ENCODE results near the gene ADGRD1. TPM values are rescaled to one million over a fixed set of nuclear protein-coding genes. Genes with fewer than 3 reads are reported as not detected.

Gene ADGRD1
- total and polyA plus RNA-seq, 7 donors, result 0.46 to 22.5 (median 7.2) TPM

DNA sequence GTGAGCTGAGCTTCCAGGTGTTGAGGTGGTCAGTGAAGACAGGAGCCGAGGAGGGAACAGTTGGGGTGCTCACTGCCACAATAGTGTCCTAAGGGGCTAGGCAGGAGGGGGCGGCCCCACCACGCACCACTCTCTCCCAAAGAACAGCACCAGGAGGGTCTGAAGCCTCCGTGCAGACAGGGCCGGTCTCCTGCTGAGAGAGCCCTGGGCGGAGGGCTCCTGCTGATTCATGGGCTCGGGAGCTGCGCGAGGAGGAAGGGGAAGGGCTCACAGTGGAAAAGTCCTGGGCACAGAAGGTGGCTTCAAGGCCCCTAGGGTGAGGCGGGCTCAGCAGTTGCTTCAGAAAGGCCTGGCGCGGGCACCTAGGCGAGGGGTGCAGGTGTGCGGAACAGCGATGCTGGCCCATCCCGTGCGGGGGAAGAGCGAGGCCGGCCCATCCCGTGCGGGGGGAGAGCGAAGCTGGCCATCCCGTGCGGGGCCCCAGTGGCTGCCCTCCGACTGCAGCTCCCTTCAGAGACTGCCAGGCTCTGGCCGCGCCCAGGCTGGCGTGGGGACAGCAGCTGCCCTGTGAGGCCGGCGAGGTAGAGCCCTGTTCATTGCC lies 176.7 kb downstream of the ADGRD1 start:
- H3K27ac ChIP-seq, result no peak overlapping the region
- H3K9me3 ChIP-seq, result no peaks in the 10 kb centered on the region
- TF ChIP-seq, protein P1, sequence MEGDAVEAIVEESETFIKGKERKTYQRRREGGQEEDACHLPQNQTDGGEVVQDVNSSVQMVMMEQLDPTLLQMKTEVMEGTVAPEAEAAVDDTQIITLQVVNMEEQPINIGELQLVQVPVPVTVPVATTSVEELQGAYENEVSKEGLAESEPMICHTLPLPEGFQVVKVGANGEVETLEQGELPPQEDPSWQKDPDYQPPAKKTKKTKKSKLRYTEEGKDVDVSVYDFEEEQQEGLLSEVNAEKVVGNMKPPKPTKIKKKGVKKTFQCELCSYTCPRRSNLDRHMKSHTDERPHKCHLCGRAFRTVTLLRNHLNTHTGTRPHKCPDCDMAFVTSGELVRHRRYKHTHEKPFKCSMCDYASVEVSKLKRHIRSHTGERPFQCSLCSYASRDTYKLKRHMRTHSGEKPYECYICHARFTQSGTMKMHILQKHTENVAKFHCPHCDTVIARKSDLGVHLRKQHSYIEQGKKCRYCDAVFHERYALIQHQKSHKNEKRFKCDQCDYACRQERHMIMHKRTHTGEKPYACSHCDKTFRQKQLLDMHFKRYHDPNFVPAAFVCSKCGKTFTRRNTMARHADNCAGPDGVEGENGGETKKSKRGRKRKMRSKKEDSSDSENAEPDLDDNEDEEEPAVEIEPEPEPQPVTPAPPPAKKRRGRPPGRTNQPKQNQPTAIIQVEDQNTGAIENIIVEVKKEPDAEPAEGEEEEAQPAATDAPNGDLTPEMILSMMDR (IDR thresholded peaks at IDR 0.05), result no peak
- no peak for TF ChIP-seq POLR2AphosphoS5 (IDR thresholded peaks at IDR 0.05)
- TF ChIP-seq EP300 (IDR thresholded peaks at IDR 0.05), result no peak
- TF ChIP-seq POLR2A (IDR thresholded peaks at IDR 0.05), result no peak
- peaks cover 0 to 30% (median 19%) of the 10 kb centered on the region in 4 donors for H3K4me1 ChIP-seq
- peak; percentile 57 for DNase-seq
- 87% methylated on average over 30 of the region's 30 CpGs for WGBS, 2 donors
- intact Hi-C loops (cut with DNase I), result no loop called here
- no peaks in the 10 kb centered on the region for H3K36me3 ChIP-seq
- H3K4me3 ChIP-seq, result no peak overlapping the region
- no peaks in the 10 kb centered on the region for H3K27me3 ChIP-seq

DNA sequence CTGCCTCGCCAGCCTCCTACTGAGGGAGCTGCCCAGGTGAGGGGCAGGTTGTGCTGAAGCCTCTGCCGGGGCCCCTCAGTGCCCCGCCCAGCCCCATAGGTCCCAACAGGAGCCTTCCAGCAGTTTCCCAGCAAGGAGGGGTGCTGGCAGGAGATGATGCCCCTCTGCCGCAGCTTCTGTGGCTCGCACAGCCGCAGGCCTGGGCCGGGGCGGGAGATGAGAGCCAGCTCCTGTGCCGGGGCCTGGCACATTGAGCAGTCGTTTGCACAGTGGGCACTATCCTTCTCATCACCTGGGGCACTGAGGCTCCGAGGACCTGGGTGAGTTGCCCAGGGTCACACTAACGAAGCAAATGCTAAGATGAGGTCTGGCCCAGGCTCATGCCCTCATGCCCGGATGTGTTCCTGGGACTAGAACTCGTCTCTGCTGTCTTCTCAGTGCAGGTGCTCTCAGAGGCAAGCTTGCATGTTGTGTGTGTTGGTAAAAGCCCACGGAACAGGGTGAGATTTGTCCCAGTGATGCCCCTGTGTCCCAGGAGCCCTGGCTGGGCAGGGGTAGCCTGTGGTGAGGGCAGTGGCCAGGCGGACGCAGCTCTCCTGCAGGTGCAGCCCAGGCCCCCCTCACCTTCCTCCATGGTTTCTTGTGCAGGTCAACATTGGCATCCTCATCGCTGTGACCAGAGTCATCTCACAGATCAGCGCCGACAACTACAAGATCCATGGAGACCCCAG lies 177.5 kb downstream of the ADGRD1 start:
- no peak overlapping the region for H3K4me3 ChIP-seq
- H3K27ac ChIP-seq, result no peak overlapping the region
- intact Hi-C loops (cut with DNase I), result no loop called here
- TF ChIP-seq POLR2AphosphoS5 (IDR thresholded peaks at IDR 0.05) (no peak), EP300 (IDR thresholded peaks at IDR 0.05) (no peak), POLR2A (IDR thresholded peaks at IDR 0.05) (no peak)
- TF ChIP-seq, protein P1 (IDR thresholded peaks at IDR 0.05), result no peak
- DNase-seq, result peak; percentile 39
- 87 to 90% methylated on average over 20 of the region's 20 CpGs for WGBS, 2 donors
- H3K27me3 ChIP-seq, result no peaks in the 10 kb centered on the region
- H3K36me3 ChIP-seq, result no peaks in the 10 kb centered on the region
- H3K4me1 ChIP-seq, result peaks cover 0 to 30% (median 19%) of the 10 kb centered on the region in 4 donors
- no peaks in the 10 kb centered on the region for H3K9me3 ChIP-seq

DNA sequence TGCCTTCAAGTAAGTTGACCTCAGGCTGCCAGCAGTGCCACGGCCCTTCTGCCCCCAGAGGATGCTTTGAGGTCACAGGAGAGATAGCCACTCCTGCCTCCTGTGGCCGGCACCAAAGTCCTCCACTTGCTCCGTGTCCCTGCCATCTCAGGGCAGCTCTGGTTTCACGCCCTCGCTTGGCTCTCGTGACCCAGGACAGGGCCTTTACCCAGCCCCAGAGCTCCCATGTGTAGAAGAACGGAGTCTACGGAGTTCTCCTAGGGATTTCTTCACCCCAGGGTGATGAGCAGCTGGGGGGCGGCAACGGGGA lies 178.1 kb downstream of the ADGRD1 start:
- H3K36me3 ChIP-seq, result no peaks in the 10 kb centered on the region
- no peak for TF ChIP-seq POLR2A (IDR thresholded peaks at IDR 0.05)
- TF ChIP-seq EP300 (IDR thresholded peaks at IDR 0.05), result no peak
- TF ChIP-seq, protein P1 (IDR thresholded peaks at IDR 0.05), result no peak
- no peak for TF ChIP-seq POLR2AphosphoS5 (IDR thresholded peaks at IDR 0.05)
- no peaks in the 10 kb centered on the region for H3K9me3 ChIP-seq
- peaks cover 0 to 30% (median 19%) of the 10 kb centered on the region in 4 donors for H3K4me1 ChIP-seq
- WGBS, 2 donors, result 77 to 83% methylated on average over 10 of the region's 10 CpGs
- intact Hi-C loops (cut with DNase I), result loop anchor here (1.0 kb wide), 1 partner anchor 215 kb away; no protein-coding TSS in a partner anchor
- no peaks in the 10 kb centered on the region for H3K27me3 ChIP-seq
- peak overlapping the region in 3 of 4 donors; percentile 3 to 48 (median 18) for H3K27ac ChIP-seq
- DNase-seq, result peak; percentile 59
- H3K4me3 ChIP-seq, result no peak overlapping the region

DNA sequence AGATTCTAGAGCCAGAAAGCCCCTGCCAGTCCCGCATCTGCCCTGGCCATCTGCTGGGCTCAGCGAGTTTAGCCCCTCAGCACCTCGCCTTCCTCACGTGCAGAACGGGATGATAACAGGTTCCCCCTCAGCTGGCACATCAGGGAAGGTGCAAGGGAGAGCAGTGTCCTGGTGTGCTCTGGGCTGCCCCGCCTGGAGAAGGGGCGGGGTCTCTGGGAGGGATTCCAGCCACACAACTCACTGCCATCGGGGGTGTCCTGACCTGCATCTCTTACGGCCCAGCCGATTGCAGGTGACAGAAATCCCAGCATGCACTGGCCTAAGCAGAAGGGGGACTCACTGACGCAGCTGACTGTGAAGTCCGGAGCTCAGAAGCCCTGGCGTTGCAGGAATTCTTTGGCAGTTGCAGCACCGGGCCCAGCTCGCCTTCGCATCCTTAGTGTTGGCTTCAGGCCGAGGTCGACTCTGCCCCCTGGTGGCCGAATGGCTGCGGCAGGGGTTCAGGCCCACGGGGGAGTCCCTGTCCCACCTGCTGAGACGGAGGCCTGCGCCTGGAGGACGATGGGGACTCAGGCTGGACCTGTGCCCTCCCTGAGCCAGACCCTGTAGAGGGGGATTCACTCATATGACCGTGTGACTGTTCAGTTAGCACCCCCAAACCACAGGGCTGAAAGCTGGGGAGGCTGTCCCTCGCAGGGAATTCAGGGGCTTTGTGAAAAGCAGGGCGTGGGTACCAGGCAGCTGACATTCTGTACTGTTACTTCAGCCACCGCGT lies 178.6 kb downstream of the ADGRD1 start:
- 22 to 37% methylated on average over 29 of the region's 29 CpGs for WGBS, 2 donors
- TF ChIP-seq POLR2A (IDR thresholded peaks at IDR 0.05), result no peak
- TF ChIP-seq POLR2AphosphoS5 (IDR thresholded peaks at IDR 0.05), result peak; percentile 11 to 66 (median 52)
- no peak for TF ChIP-seq EP300 (IDR thresholded peaks at IDR 0.05)
- TF ChIP-seq, protein P1 (IDR thresholded peaks at IDR 0.05), result peak; percentile 65 to 87 (median 82)
- intact Hi-C loops (cut with DNase I), result loop anchor here (1.0 kb wide), 1 partner anchor 216 kb away; no protein-coding TSS in a partner anchor
- peak; percentile 85 for DNase-seq
- H3K36me3 ChIP-seq, result no peaks in the 10 kb centered on the region
- peaks cover 0 to 30% (median 19%) of the 10 kb centered on the region in 4 donors for H3K4me1 ChIP-seq
- H3K9me3 ChIP-seq, result no peaks in the 10 kb centered on the region
- H3K27ac ChIP-seq, result peak overlapping the region in 3 of 4 donors; percentile 3 to 48 (median 39)
- no peak overlapping the region for H3K4me3 ChIP-seq
- no peaks in the 10 kb centered on the region for H3K27me3 ChIP-seq
